T47D (cell line): ENCODE data around the gene SERINC1.
A peak's percentile ranks its signal among the peaks of the same experiment; 100 is the strongest.
"Not testable (repeated sequence)": the region's sequence is repeated elsewhere in the genome, so short reads cannot be mapped to it uniquely, and the experiment has no call there.

ENCODE experiments used
- DNase-seq, 2 experiments: peaks; one replicate each; pipeline versions ENCODE4 v3.0.0 to v3.0.0-alpha.2; 2011 to 2012; ENCODE audit warnings: low read depth in 1 of 2, low spot score in 1 of 2
- JUND ChIP-seq: IDR thresholded peaks from 2 replicates; pipeline ENCODE4 v1.6.1; 2012; ENCODE audit warnings: low read depth
- in situ Hi-C: cut with HindIII; loops from 2 replicates; pipeline ENCODE4 v1.10.0; 2016; ENCODE audit warnings: low sequenced_read_pairs, low pct_unique_long_range_greater_than_20kb

The SERINC1 gene

GRCh38 chr6:122459240-122459639 lies 12.4 kb downstream of the SERINC1 start:
- peak in 1 of 2 experiments; percentile 9 for DNase-seq
- no peak for TF ChIP-seq JUND

GRCh38 chr6:122458087-122458486 lies 13.5 kb downstream of the SERINC1 start:
- in situ Hi-C loops, result no loop called here
- TF ChIP-seq JUND, result no peak

More at GRCh38 chr6:122459240-122459639, 12.4 kb downstream of the SERINC1 start:
- in situ Hi-C loops, result no loop called here

GRCh38 chr6:122455116-122455515 lies 16.5 kb downstream of the SERINC1 start:
- in situ Hi-C loops, DNase-seq: not testable (repeated sequence)

More at GRCh38 chr6:122458087-122458486, 13.5 kb downstream of the SERINC1 start:
- no peak for DNase-seq

GRCh38 chr6:122454673-122455072 lies 16.9 kb downstream of the SERINC1 start:
- in situ Hi-C loops, result no loop called here
- DNase-seq, result no peak
- no peak for TF ChIP-seq JUND

- in situ Hi-C loops, result no loop called here
- no peak for TF ChIP-seq JUND
- no peak for DNase-seq
Observed at GRCh38 chr6:122452509-122452908, 19.1 kb downstream of the SERINC1 start.

GRCh38 chr6:122449069-122449468 lies 22.5 kb downstream of the SERINC1 start:
- no peak for TF ChIP-seq JUND
- DNase-seq, result no peak
- in situ Hi-C loops, result no loop called here

GRCh38 chr6:122445274-122445673 lies 26.3 kb downstream of the SERINC1 start:
- no peak for DNase-seq
- in situ Hi-C loops, result no loop called here
- TF ChIP-seq JUND, result no peak

- in situ Hi-C loops, result no loop called here
- no peak for TF ChIP-seq JUND
- DNase-seq, result no peak
Observed at GRCh38 chr6:122438975-122439374, 32.6 kb downstream of the SERINC1 start.

- in situ Hi-C loops, result no loop called here
- no peak for DNase-seq
- no peak for TF ChIP-seq JUND
Observed at GRCh38 chr6:122432816-122433215, 38.8 kb downstream of the SERINC1 start.

- no peak for TF ChIP-seq JUND
- no peak for DNase-seq
- in situ Hi-C loops, result no loop called here
Observed at GRCh38 chr6:122431780-122432179, 39.8 kb downstream of the SERINC1 start.

GRCh38 chr6:122429323-122429722 lies 42.3 kb downstream of the SERINC1 start:
- in situ Hi-C loops, result no loop called here
- no peak for DNase-seq
- TF ChIP-seq JUND, result no peak

- in situ Hi-C loops, result no loop called here
- no peak for TF ChIP-seq JUND
- DNase-seq, result no peak
Observed at GRCh38 chr6:122428781-122429180, 42.8 kb downstream of the SERINC1 start.

GRCh38 chr6:122426597-122426996 lies 45.0 kb downstream of the SERINC1 start:
- in situ Hi-C loops, result no loop called here
- DNase-seq, result no peak

GRCh38 chr6:122423734-122424133 lies 47.9 kb downstream of the SERINC1 start:
- no peak for TF ChIP-seq JUND
- in situ Hi-C loops, result no loop called here
- DNase-seq, result no peak

More at GRCh38 chr6:122426597-122426996, 45.0 kb downstream of the SERINC1 start:
- TF ChIP-seq JUND, result no peak
